EH (cell line): Measurements from ENCODE around the gene TPPP.
"Not testable (repeated sequence)": the region's sequence is repeated elsewhere in the genome, so short reads cannot be mapped to it uniquely, and the experiment has no call there.

Experiments used
- DNase-seq: peaks from one replicate; pipeline ENCODE4 v3.0.0-alpha.2; 2015; ENCODE audit warnings: low read depth

Gene TPPP

GRCh38 chr5:693271-694041, at the start of gene TPPP:
Gene TPPP (minus strand): TSS chr5:693352. CDS start chr5:678060, 15,292 bp downstream.
- peak; percentile 72 for DNase-seq

DNA sequence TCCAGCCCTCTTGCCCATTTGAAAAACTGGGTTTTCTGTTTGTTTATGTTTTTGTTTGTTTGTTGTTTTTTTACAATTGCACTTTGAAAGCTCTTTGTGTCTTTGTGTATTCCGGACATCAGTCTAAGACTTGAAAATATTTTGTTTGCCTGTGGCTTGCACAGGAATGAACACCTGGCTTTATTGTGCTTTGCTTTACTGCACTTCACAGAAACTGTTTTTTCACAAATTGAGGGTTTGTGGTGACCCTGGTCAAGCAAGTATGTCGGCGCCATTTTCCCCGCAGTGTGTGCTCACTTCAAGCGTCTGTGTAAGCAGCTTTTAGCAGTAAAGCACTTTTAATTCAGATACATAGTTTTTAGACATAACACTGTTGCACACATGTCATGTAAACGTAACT, 49.1 kb upstream of the TPPP start:
- DNase-seq, result not testable (repeated sequence)

DNA sequence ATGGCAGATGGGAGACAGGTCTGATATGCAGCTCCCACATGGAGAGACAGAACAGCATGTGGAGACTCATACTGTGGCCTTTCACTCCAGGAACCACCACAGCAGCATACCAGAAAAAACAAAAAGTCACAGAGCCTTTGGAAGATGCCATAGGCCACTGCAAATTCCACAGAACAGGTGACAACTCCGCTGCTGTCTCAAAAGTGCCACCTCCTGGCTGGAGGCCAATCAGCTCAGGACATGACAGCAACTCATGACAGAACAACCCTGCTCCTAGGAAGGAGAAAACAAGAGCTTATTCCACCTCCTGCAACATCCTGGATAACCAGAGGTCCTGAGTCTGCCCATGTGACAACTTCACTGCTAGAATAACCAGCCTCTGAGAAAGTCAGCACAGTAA, 41.0 kb upstream of the TPPP start:
- DNase-seq, result not testable (repeated sequence)

DNA sequence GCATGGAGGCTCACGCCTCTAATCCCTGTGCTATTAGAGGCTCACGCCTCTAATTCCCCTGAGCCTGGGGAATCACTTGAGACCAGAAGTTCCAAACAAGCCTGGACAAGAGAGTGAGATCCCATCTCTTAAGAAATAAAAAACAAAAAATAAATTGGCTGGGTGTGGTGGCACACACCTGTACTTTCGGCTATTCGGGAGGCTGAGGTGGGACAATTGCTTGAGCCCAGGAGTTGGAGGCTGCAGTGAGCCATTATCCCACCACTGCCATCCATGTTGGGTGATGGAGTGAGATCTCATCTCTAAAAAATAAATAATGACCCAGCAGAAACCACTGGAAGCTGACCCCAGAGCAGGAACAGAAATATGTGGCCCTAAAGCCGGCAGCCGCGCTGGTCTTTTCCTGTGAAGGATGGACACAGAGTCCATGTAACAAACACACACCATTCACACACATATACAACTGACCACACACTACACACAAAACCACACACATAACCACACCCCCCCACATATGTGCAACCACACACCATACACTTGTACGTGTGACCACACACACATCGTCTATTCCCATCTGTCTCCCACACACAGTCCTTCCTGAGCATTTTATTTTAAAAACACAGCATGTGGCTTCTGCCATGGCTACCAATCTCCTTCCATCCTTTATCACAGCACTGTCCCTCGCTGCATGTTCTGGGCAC, 39.8 kb upstream of the TPPP start:
- DNase-seq, result not testable (repeated sequence)

GRCh38 chr5:729225-729624, 36.1 kb upstream of the TPPP start:
- not testable (repeated sequence) for DNase-seq

- not testable (repeated sequence) for DNase-seq
Measured at GRCh38 chr5:727087-727486, 33.9 kb upstream of the TPPP start.

GRCh38 chr5:723865-724264, 30.7 kb upstream of the TPPP start:
- DNase-seq, result not testable (repeated sequence)

DNA sequence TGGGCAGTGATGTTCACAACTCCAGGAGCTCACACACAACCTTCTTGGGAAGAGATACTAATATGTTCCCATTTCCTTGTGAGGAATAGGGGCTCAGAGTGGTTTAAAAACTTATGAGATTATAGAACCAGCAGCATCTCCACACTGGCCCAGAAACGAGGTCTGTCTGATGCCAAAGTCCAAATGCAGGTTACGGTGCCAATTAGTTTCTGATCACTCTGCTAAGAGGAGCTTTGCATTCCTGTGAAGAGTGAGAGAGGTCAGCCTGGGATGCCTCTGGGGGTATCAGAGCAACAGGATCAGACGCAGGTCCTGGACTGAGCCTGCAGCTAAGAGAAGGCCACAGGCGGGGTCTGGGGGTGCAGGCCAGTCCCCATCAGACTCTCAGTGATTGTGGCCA, 30.2 kb upstream of the TPPP start:
- DNase-seq, result not testable (repeated sequence)

- DNase-seq, result not testable (repeated sequence)
Measured at GRCh38 chr5:719379-719778, 26.2 kb upstream of the TPPP start.

GRCh38 chr5:717143-717542, 24.0 kb upstream of the TPPP start:
- no peak for DNase-seq

GRCh38 chr5:716740-717139, 23.6 kb upstream of the TPPP start:
- not testable (repeated sequence) for DNase-seq

DNA sequence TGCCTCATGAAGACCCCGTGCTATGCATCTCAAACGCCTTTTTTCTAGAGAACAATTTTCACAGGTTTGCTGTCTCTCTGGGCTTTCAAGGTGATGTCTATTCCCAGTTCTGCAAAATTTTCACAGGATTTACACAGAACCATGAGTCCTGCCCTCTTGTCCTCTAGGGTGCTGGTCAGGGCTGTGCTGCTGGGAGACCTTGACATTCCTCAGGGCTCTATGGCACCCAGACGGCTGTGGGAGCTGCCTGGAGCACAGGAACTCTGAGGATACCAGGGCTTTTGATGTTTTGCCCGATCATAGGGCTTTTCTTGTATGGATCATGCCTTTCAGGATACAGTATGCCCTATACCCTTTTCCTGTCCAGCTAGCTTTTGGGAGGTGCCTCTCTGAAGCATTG, 22.5 kb upstream of the TPPP start:
- not testable (repeated sequence) for DNase-seq

DNA sequence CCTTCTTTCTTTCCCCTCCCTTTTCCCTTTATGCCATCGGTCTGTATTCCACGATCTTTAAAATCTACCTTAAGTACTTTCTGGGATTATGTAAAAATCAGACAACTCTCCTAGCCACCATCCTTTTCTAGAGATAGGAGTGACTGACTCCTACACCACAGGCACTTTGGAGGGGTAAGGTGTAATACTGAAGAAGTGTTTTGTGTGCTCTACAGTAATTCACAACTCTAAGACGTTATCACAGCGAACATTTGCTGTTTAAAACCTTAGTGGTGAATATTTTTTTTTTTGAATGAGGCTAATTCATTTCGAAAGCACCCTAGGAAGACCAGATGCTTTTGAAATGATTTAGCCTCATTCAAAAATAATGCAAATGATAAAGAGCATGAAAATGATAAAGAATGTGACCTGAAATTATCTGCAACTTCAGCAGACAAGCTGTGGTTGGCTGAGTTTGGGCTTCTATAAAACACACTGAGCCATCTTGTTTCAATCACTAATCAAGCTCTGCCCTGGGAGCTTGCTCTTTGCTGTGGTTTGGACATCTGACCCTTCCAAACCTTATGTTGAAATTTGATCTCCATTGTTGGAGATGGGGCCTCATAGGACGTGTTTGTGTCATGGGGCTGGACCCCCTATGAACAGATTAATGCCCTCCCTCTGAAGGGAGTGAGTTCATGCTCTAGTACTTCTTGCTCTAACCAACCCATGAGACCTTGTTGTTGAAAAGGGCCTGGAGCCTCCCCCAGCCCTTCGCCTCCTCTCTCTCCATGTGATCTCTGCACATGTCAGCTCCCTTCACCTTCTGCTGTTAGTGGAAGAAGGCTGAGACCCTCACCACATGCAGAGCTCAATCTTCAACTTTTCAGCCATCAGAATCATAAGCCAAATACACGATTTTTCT, 21.3 kb upstream of the TPPP start:
- not testable (repeated sequence) for DNase-seq

DNA sequence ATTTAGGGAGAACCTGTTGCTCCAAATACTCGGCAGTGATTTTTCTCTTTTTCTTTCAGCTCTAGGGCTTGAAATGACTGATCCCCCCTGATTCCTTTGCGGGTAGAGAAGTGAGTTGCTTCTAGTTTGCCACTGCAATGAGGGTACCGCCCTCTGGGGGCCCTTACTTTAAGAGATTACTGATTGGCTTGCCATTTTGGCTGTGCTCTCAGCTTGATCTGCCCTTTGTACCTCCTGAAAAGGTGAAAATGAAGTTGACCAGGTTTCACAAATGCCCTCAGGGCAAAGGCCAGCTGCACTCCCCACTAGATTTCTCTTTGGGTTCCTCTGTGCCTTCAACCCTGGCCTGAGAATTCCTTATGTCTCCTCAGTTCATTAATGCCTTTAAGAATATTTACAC, 20.5 kb upstream of the TPPP start:
- DNase-seq, result not testable (repeated sequence)

DNA sequence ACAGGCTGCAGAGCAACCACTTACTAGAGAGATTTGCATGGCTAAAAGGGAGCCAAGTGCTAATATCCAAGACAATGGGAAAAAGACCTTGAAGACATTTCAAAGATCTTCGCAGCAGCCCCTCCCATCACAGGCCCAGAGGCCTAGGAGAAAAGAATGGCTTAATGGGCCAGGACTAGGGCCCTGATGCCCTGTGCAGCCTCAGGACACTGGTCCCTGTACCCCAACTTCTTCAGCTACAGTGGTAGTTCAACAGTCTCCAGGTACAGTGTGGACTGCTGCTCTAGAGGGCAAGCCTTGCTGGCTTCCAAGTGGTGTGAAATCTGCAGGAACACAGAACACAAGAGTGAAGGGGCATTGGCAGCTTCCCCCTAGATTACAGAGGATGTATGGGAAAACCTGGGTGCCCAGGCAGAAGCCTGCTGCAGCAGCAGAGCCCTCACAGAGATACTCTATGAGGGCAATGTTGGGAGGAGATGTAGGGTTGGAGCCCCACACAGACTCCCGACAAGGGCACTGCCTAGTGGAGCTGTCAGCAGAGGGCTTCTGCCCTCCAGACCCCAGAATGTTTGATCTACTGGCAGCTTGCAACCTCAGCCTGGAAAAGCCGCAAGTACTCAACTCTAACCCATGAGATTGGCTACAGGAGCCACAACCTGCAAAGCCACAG, 15.8 kb upstream of the TPPP start:
- not testable (repeated sequence) for DNase-seq

DNA sequence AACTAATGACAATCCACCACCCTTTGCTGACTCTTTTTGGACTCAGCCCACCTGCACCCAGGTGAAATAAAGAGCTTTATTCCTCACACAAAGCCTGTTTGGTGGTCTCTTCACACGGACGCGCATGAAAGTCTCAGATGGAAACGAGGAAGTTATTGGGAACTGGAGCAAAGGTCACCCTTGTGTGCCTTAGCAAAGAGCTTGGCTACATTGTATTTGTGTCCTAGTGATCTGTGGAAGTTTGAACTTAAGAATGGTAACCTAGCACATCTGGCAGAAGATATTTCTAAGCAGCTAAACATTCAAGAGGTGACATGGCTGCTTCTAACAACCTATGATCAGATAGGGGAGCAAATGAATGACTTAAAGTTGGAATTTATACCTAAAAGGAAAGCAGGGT, 15.2 kb upstream of the TPPP start:
- DNase-seq, result not testable (repeated sequence)

- not testable (repeated sequence) for DNase-seq
Measured at GRCh38 chr5:706127-706526, 13.0 kb upstream of the TPPP start.

GRCh38 chr5:696753-697702, 3.9 kb upstream of the TPPP start:
- DNase-seq, result not testable (repeated sequence)

GRCh38 chr5:696191-696590, 3.0 kb upstream of the TPPP start:
- not testable (repeated sequence) for DNase-seq

GRCh38 chr5:695475-695874, 2.3 kb upstream of the TPPP start:
- not testable (repeated sequence) for DNase-seq

- DNase-seq, result not testable (repeated sequence)
Measured at GRCh38 chr5:694042-694431, 885 bp upstream of the TPPP start.
